A673 (cell line): Measurements from ENCODE around the gene EFHD2.

Source experiments
- EZH2 ChIP-seq: fragments of 200-600 bp; sonication (generic); IDR thresholded peaks from 2 replicates; pipeline ENCODE4 v1.6.1; 2017; ENCODE audit warnings: borderline replicate concordance, low read depth, mild to moderate bottlenecking, mixed read lengths, antibody characterized with exemption, low read length; ENCODE audit not compliant: poor library complexity, severe bottlenecking
- TF ChIP-seq, protein P1 (sequence below): fragments of 300-800, 200-600 bp; sonication (generic); conservative IDR thresholded peaks from 2 replicates; pipeline ENCODE4 v1.5.1; 2017; ENCODE audit warnings: low read depth, mild to moderate bottlenecking, antibody characterized with exemption, low read length, moderate library complexity, mixed read lengths

DNA sequence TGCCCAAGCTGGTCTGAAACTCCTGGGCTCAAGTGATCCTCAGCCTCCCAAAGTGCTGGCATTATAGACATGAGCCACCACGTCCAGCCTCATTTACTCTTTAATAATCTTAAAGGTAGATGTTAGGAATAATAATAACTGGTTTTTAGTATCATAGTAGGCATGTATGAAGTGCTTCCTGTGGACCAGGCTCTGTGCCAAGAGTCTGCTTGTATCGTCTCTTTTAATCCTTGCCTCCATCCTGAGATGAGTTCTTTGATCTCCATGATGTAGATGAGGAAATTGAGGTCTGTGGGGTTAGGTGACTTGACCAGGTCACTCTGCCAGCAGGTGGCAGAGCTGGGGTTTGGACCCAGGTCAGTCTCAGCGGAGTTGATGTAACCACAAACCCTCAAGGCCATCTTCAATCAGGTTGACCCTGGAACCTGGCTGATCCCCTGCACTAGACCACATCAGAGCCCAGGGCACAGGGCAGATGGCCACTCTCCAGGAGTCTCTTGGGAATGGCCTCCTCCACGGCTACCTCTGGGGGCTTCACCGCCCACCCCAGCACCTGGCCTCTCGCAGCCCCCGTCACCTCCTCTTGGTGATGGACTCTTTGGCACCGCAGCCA is 11.3 kb downstream of the EFHD2 start:
- TF ChIP-seq, protein P1, sequence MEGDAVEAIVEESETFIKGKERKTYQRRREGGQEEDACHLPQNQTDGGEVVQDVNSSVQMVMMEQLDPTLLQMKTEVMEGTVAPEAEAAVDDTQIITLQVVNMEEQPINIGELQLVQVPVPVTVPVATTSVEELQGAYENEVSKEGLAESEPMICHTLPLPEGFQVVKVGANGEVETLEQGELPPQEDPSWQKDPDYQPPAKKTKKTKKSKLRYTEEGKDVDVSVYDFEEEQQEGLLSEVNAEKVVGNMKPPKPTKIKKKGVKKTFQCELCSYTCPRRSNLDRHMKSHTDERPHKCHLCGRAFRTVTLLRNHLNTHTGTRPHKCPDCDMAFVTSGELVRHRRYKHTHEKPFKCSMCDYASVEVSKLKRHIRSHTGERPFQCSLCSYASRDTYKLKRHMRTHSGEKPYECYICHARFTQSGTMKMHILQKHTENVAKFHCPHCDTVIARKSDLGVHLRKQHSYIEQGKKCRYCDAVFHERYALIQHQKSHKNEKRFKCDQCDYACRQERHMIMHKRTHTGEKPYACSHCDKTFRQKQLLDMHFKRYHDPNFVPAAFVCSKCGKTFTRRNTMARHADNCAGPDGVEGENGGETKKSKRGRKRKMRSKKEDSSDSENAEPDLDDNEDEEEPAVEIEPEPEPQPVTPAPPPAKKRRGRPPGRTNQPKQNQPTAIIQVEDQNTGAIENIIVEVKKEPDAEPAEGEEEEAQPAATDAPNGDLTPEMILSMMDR, result no peak
- no peak for TF ChIP-seq EZH2
